Colonic mucosa (tissue), 4 donors: ENCODE data around the gene TMEM150B. TPM values are rescaled to one million over a fixed set of nuclear protein-coding genes. Genes with fewer than 3 reads are reported as not detected.

Experiments
- DNase-seq: peaks from one replicate; pipeline ENCODE4 v3.0.0-alpha.2; 2020
- H3K27ac ChIP-seq: fragments of 200-600 bp; one replicate; pipeline ENCODE4 v1.8.0; 2021
- H3K27me3 ChIP-seq: fragments of 200-600 bp; one replicate; pipeline ENCODE4 v1.8.0; 2021
- H3K36me3 ChIP-seq: fragments of 200-600 bp; one replicate; pipeline ENCODE4 v1.8.0; 2021
- H3K4me1 ChIP-seq: fragments of 200-600 bp; one replicate; pipeline ENCODE4 v1.8.0; 2021; ENCODE audit warnings: mild to moderate bottlenecking
- H3K4me3 ChIP-seq: fragments of 200-600 bp; one replicate; pipeline ENCODE4 v1.8.0; 2021
- H3K9ac ChIP-seq, 2 donors: one replicate each; pipeline ENCODE4 v1.7.0; 2013; ENCODE audit warnings: control low read depth in 2 of 2, low read depth in 2 of 2, low read length in 2 of 2
- H3K9me3 ChIP-seq: fragments of 200-600 bp; one replicate; pipeline ENCODE4 v1.8.0; 2021
- intact Hi-C: fragments of 100-400 bp; cut with DNase I; formaldehyde crosslinking; loops from one replicate; pipeline ENCODE4 v1.14.1; 2022
- total RNA-seq, 2 donors: library from RNA; stranded (reverse); fragmentation: NEBNext Ultra II Directional in 1 of 2; extraction: Animal tissue kit (Norgen Biotek cat#: 25700) in 1 of 2; gene quantifications; one replicate each; pipeline ENCODE4 v1.2.1, GENCODE V29; 2021
- TF ChIP-seq, protein P1 (sequence below): fragments of 200-600 bp; IDR thresholded peaks from one replicate; pipeline ENCODE4 v1.8.0; 2022; ENCODE audit warnings: antibody characterized with exemption, mild to moderate bottlenecking
- donor health status: healthy.
- donor health status: DM: no; HTN: no; CAD: no.
- donor health status: DM: no; HTN: no; CAD: no.

Gene TMEM150B
- total RNA-seq, 2 donors from 2014 or later = 9.7 to 47.2 TPM

DNA sequence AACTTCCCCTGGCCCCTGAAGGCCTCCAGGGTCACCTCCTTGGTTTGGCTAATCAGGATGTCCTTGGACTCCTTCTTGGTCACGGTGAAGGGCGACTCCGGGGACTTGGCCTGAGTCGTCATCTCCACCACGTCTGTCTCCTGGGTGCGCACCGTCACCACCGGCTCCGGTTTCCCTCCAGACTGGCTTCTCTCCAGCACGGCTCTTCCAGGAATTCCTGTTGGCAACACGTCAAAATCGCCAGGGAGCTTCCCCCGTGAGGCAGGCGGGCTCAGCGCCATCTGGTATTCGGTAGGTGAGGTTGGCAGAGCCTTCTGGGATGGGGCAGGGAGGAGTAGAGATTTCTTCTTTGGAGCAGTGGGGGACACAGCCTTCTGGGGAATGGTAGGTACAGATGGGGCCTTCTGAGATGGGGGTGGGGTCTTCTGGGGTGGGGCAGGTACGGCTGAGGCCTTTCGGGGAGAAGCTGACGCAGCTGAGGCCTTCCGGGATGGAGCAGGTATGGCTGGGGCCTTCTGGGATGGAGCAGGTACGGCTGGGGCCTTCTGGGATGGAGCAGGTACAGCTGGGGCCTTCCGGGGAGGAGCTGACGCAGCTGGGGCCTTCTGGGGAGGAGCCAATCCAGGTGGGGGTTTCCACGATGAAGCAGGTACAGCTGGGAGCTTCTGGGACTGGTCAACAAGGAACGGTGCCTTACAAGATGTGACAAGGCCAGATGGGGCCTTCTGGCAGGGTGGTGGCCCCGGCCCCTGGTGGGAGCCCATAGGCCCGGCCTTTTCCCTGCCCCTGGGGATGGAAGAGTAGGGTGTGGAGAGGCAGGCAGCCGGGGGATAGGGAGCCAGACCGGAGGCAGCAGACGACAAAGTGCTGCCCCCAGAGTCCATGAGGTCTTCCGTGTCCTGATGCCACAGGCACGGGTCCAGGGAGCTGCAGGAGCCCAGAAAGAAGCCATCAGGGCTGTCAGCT lies 34.1 kb upstream of the TMEM150B start:
- H3K4me3 ChIP-seq = no peak overlapping the region
- no peak overlapping the region for H3K9ac ChIP-seq
- TF ChIP-seq, protein P1, sequence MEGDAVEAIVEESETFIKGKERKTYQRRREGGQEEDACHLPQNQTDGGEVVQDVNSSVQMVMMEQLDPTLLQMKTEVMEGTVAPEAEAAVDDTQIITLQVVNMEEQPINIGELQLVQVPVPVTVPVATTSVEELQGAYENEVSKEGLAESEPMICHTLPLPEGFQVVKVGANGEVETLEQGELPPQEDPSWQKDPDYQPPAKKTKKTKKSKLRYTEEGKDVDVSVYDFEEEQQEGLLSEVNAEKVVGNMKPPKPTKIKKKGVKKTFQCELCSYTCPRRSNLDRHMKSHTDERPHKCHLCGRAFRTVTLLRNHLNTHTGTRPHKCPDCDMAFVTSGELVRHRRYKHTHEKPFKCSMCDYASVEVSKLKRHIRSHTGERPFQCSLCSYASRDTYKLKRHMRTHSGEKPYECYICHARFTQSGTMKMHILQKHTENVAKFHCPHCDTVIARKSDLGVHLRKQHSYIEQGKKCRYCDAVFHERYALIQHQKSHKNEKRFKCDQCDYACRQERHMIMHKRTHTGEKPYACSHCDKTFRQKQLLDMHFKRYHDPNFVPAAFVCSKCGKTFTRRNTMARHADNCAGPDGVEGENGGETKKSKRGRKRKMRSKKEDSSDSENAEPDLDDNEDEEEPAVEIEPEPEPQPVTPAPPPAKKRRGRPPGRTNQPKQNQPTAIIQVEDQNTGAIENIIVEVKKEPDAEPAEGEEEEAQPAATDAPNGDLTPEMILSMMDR = no peak
- DNase-seq = no peak
- no peak overlapping the region for H3K27ac ChIP-seq
- H3K36me3 ChIP-seq = no peaks in the 10 kb centered on the region
- no peaks in the 10 kb centered on the region for H3K9me3 ChIP-seq
- intact Hi-C loops = no loop called here
- peaks cover 9% of the 10 kb centered on the region for H3K27me3 ChIP-seq
- H3K4me1 ChIP-seq = peaks cover 5% of the 10 kb centered on the region

DNA sequence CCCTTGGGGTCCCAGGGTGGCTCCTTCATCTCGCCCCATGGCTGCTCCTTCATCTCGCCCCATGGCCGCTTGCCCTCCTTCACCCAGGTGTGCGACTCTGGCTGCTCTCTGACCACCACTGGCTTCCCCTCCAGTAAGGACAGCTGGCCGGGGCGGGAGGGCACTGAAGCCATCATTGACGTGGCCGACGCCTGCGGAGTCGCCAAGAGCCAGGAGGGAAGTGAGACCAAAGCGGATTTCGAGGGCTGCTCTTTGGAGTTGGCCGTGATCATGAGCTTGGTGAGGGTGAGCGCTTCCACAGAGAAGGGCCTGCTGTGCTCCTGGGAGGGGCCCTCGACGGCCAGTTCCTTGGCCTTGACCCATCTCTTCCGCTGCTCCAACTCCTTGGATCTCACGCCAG lies 33.4 kb upstream of the TMEM150B start:
- Histone ChIP-seq H3K4me3 (no peak overlapping the region), H3K27me3 (peaks cover 9% of the 10 kb centered on the region), H3K9ac (no peak overlapping the region), H3K27ac (no peak overlapping the region), H3K36me3 (no peaks in the 10 kb centered on the region), H3K4me1 (peaks cover 5% of the 10 kb centered on the region), H3K9me3 (no peaks in the 10 kb centered on the region)
- DNase-seq = no peak
- TF ChIP-seq, protein P1 = no peak
- intact Hi-C loops = no loop called here

DNA sequence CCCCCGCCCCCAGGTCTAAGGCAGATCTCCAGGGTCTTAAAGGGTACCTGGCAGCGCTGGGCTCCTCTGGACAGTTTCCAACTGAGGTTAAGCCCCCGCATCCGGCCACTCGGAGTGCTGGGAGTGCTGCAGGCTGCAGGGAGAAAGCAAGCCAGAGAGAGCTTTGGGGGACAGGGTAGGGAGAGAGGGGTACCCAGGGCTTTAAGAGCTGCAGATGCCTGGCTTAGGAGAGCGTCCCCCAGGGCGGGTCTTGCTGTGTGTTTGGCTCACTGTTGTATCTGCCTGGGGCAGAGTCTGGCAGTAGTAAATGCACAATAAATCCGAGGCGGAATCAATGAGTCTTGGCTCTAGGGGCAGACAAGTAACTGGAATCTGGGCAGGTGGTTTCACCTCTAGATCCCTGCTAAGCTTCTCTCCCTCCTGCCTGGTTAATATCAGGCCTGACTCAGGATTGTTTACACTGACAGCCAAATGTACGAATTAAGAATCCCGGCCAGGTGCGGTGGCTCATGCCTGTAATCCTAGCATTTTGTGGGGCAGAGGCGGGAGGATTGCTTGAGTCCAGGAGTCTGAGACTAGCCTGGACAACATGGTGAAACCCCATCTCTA lies 30.2 kb upstream of the TMEM150B start:
- Histone ChIP-seq H3K9me3 (no peaks in the 10 kb centered on the region), H3K4me3 (no peak overlapping the region), H3K36me3 (no peaks in the 10 kb centered on the region), H3K4me1 (peaks cover 5% of the 10 kb centered on the region), H3K9ac (no peak overlapping the region), H3K27me3 (peaks cover 18% of the 10 kb centered on the region), H3K27ac (no peak overlapping the region)
- intact Hi-C loops = no loop called here
- TF ChIP-seq, protein P1 = no peak
- peak; percentile 57 for DNase-seq

DNA sequence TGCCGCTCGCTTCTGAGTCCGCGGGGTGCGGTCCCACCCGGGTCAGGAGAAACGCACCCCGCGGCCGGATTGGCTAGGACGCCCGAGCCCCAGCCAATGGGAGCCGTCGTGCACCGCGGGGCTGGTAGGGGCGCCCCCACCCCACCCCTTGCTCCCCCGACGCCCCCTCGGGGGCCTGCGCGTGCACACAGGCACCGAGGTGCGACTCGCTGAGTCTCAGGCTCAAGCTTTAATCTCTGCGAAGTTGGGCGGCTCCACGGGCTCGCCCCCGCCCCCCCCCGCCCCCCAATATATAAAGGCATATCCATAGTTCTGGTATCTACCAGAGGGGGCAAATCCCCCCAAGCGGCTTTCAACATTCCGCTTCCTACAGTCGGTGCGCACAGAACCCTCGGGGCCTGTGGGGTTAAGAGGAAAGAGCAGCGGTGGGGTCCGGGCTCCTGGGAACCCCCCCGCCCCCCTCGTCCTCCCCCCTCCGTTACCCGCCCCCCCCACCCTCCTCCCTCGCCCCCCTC lies 29.6 kb upstream of the TMEM150B start, which contains the start of gene COX6B2:
TSS of gene COX6B2 (minus strand) at position 22 of the 515 bp plus-strand sequence. CDS start 198 bp downstream, outside the sequence.
- Histone ChIP-seq H3K4me1 (peaks cover 5% of the 10 kb centered on the region), H3K9ac (peak within 1 kb of the TSS; percentile 55 to 83), H3K27ac (no peak within 1 kb of the TSS), H3K9me3 (no peaks in the 10 kb centered on the region), H3K36me3 (no peaks in the 10 kb centered on the region), H3K4me3 (peak within 1 kb of the TSS; percentile 40), H3K27me3 (peaks cover 18% of the 10 kb centered on the region)
- TF ChIP-seq, protein P1 = no peak
- intact Hi-C loops = no loop called here
- DNase-seq = no peak

DNA sequence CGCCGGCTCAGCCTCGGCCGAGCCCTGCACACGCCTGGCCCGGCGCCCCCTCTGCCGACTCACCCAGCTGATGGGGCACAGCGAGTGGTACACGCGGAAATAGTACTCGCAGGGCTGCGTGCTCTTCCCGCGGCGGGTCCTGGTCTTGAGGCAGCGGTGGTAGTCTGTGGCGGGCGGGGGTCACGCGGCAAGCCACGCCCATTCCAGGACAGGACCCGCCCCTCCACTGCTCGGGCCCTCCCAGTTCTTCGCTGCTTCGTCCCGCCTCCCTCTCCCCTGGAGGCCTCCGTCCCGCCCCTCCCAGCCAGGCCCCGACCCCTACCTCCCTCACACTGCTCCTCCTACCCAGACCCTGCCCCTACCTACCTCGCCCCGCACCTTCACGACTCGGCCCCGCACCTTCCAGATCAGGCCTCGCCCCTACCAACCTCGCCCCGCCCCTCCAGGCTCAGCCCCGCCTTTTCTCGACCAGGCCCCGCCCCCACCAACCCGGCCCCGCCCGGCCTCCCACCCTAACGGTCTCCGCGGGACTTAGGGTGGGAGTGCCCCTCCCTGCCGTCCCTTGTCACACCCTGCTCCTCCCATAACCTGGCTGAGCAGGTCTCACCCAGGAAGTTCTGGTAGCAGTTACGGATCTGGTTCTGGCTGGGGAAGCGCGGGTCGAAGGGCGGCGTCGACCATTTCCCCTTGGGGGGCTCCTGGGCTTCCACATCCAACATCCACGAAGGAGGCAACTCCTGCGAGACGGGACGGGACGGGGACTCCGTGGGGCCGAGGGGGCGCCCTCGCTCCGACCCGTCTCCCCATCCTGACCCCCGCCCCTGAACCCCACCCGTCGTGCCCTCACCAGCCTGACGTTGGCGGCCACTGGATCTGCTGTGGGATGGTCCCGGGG lies 28.9 kb upstream of the TMEM150B start:
- Histone ChIP-seq H3K9ac (peak overlapping the region; percentile 55 to 83), H3K4me3 (peak overlapping the region; percentile 40), H3K9me3 (no peaks in the 10 kb centered on the region), H3K27ac (no peak overlapping the region), H3K36me3 (no peaks in the 10 kb centered on the region), H3K4me1 (peaks cover 5% of the 10 kb centered on the region), H3K27me3 (peaks cover 18% of the 10 kb centered on the region)
- intact Hi-C loops = no loop called here
- TF ChIP-seq, protein P1 = no peak
- peak; percentile 84 for DNase-seq
